GM12873 (cell line): ENCODE measurements around the gene CC2D2A.

Experiments
- TF ChIP-seq, protein P1 (sequence below): IDR thresholded peaks from 2 replicates; pipeline ENCODE4 v1.5.1; 2012; ENCODE audit warnings: low read depth, mild to moderate bottlenecking, moderate library complexity, low read length, control low read depth; ENCODE audit not compliant: insufficient read depth; ENCODE audit errors: missing control alignments

CC2D2A gene

DNA sequence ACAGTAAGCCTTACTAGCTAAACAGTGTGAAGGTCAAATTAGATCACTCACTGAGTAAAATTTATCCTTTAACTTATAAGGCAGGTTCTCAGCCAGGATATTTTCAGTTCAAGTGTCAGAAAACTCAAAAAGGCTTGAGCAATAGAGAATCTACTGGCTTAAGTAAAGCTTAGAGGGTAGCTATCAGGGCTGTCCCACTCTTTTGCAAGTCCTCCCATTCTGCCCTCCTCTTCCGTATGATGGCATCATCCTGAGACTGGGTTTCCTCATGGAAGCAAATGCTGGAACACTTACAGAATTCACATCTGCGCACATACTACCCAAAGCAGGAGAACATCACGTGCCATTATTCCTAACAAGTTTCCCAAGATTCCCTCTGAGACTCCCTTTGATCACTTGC lies 130.5 kb downstream of the CC2D2A start:
- TF ChIP-seq, protein P1, sequence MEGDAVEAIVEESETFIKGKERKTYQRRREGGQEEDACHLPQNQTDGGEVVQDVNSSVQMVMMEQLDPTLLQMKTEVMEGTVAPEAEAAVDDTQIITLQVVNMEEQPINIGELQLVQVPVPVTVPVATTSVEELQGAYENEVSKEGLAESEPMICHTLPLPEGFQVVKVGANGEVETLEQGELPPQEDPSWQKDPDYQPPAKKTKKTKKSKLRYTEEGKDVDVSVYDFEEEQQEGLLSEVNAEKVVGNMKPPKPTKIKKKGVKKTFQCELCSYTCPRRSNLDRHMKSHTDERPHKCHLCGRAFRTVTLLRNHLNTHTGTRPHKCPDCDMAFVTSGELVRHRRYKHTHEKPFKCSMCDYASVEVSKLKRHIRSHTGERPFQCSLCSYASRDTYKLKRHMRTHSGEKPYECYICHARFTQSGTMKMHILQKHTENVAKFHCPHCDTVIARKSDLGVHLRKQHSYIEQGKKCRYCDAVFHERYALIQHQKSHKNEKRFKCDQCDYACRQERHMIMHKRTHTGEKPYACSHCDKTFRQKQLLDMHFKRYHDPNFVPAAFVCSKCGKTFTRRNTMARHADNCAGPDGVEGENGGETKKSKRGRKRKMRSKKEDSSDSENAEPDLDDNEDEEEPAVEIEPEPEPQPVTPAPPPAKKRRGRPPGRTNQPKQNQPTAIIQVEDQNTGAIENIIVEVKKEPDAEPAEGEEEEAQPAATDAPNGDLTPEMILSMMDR: no peak

DNA sequence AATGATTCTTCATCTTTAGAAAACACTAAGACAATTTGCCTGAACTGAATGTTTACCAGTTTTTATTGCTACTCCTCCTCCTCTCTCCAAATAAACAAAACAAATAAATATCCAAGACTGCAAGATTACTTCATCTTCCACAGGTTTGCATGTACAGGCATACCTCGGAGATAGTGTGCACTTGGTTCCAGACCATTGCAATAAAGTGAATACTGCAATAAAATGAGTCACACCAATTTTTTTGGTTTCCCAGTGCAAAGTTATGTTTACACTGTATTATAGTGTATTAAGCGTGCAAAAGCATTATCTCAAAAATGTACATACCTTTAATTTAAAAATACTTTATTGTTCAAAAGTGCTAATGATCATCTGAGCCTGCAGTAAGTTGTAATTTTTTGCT lies 132.2 kb downstream of the CC2D2A start:
- TF ChIP-seq, protein P1: no peak

DNA sequence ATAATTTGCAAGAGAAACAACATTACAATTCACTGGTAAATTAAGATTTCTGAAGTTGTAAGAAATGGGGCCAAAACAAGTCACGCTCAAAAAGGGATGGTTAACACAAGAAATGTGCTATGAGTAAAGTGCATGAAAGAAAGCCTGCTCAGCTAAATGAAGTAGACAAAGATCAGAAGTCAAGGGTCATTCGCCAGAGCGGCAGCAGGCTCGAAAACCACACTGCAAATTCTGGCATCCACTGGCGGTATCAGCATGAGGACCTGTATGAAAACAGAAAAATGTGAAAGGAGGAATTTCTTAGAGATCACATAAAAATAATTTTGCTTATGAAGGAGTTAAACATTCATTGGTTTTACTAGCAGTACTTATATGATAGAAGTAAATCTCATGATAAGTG lies 135.9 kb downstream of the CC2D2A start:
- TF ChIP-seq, protein P1: no peak

DNA sequence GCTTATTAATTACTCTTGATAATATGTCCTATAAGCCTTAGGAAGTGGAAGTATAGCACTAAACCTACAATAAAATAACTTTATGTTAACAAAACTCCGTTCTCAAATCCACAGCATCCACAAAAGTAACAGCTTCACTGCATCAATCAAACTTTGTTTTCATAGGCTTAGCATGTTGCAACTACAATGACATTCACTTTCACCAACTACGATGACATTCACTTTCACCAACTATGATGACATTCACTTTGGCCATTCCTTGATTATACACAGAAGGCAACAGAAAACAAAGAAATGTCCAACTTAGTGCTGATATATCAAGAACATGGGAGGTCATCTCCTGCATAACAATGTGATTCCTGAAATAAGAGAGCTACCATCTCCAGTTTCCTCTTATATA lies 141.2 kb downstream of the CC2D2A start:
- TF ChIP-seq, protein P1: no peak

DNA sequence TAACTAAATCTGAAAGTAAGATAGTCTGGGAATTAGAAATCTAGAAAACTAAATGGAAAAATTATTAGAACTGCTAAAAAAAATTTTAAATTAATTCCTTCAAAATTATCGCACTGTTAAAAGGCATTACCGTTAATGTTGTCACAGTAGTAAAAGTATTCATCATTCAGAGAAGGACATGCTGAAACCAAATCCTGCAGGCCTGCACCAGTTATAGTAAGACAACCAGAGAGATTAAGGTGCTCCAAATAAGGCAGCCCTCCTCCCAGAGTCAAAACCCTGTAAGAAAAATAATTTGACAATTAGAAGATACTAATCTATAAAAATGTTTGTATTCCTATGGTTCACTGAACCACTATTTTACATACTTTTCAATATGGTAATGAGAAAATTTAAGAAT lies 142.5 kb downstream of the CC2D2A start:
- TF ChIP-seq, protein P1: no peak

DNA sequence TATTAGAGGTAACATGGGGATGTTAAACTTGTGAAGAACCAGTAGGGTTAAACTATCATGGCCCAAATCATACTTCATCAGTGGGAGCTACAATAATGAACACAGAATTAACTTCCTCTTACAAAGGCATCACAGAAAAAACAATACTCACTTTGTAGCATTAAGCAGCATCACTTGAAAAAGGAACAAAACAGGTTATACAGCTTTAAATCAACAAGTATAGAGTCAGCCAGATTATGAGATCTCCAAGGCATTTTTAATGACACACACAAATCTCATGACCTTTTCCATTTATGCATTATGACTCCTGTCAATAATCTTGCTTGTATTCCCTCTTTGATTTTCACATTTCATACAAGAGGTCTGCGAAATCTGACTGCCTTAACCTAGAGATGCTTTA lies 167.1 kb downstream of the CC2D2A start:
- TF ChIP-seq, protein P1: no peak

DNA sequence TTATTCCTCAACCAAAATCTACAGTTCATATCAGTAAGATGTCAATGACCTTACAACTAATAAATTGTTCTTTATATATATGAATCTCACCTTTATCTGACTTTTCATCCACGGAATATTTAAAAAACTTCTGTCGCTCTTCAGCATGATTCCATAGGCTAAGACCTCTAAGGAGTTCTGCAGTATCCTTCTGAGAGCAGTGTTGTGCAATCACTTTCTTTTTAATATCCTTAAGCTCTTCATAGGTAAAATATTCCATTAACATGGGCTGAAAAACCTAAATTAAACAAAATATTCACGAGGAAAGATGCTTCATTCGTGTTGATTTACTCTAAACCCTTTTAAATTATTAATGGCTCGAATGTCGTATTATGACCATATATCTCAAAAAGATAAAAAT lies 168.7 kb downstream of the CC2D2A start:
- TF ChIP-seq, protein P1: no peak
